ENCODE results near the gene TLR4. TPM values are rescaled to one million over a fixed set of nuclear protein-coding genes. Genes with fewer than 3 reads are reported as not detected.

The TLR4 gene
- total RNA-seq, 1 experiment from 2014 or later: 0.07 TPM

GRCh38 chr9:117720555-117720954 lies 16.4 kb downstream of the TLR4 start:
- Mint-ChIP-seq H3K27ac (no peak overlapping the region; a peak in 1 of 7 replicates), H3K27me3 (ENCODE audit: low read depth) (no peaks in the 10 kb centered on the region), H3K9me3 (no peaks in the 10 kb centered on the region), H3K4me3 (no peak overlapping the region), H3K36me3 (ENCODE audit: insufficient read depth in 1 of 3, low read depth in 3 of 3) (no peaks in the 10 kb centered on the region), H3K4me1 (no peaks in the 10 kb centered on the region)
- H3K23me2 ChIP-seq (ENCODE audit: insufficient read length, low read depth, low read length, poor library complexity, severe bottlenecking): no peaks in the 10 kb centered on the region
- no peak overlapping the region for H3T11ph ChIP-seq (ENCODE audit: low read length)
- no peak overlapping the region for H3K18ac ChIP-seq (ENCODE audit: insufficient read length, low read depth, low read length)
- no peak overlapping the region for H4K91ac ChIP-seq (ENCODE audit: insufficient read length, low read depth, low read length)
- H3K23ac ChIP-seq (ENCODE audit: insufficient read length, low read depth, low read length): no peak overlapping the region
- H3K14ac ChIP-seq (ENCODE audit: insufficient read depth, low read length): no peak overlapping the region
- H2BK20ac ChIP-seq (ENCODE audit: low read depth, low read length, poor library complexity, severe bottlenecking): no peak overlapping the region
- no peaks in the 10 kb centered on the region for H3K27me3 ChIP-seq (ENCODE audit: insufficient read depth, low read length)
- H3K79me2 ChIP-seq (ENCODE audit: insufficient read depth, low read length): no peaks in the 10 kb centered on the region
- no peaks in the 10 kb centered on the region for H3K79me1 ChIP-seq (ENCODE audit: insufficient read depth, low read depth, low read length, poor library complexity, severe bottlenecking)
- H2BK15ac ChIP-seq (ENCODE audit: low read depth, low read length): no peak overlapping the region
- no peaks in the 10 kb centered on the region for H3K4me1 ChIP-seq (ENCODE audit: insufficient read depth, low read length)
- H4K8ac ChIP-seq (replicated peaks; ENCODE audit: insufficient read length, low read depth, low read length): no peak overlapping the region
- no peak overlapping the region for H2AK5ac ChIP-seq (ENCODE audit: insufficient read length, low read length)
- H2BK12ac ChIP-seq (ENCODE audit: insufficient read length, low read depth, low read length): no peak overlapping the region
- no peak for TF ChIP-seq CTCF (conservative IDR thresholded peaks at IDR 0.05)
- H3K56ac ChIP-seq (ENCODE audit: insufficient read length, low read depth, low read length): no peak overlapping the region
- H3K4me2 ChIP-seq (ENCODE audit: insufficient read depth, insufficient read length, low read length): no peak overlapping the region
- H4K5ac ChIP-seq (ENCODE audit: insufficient read length, low read depth, low read length): no peak overlapping the region
- H3K9me3 ChIP-seq (ENCODE audit: control insufficient read depth, low read depth, low read length): no peaks in the 10 kb centered on the region
- no peaks in the 10 kb centered on the region for H4K20me1 ChIP-seq (ENCODE audit: control insufficient read depth, insufficient read depth, insufficient read length)
- H3K27ac ChIP-seq (ENCODE audit: insufficient read length, low read depth, low read length): no peak overlapping the region
- WGBS (ENCODE audit: extremely low coverage, insufficient read length, low lambda C conversion rate): 100% methylated on average over 1 of the region's 5 CpGs
- H2BK5ac ChIP-seq (ENCODE audit: insufficient read length, low read length): no peak overlapping the region
- DNase-seq: no peak
- H3K9ac ChIP-seq (ENCODE audit: extremely low read depth, insufficient read length, low read length): no peak overlapping the region
- H2AFZ ChIP-seq (ENCODE audit: low read length): no peak overlapping the region
- H3K4ac ChIP-seq (ENCODE audit: low read depth, low read length): no peak overlapping the region
- H2BK120ac ChIP-seq (ENCODE audit: low read depth, low read length, poor library complexity, severe bottlenecking): no peak overlapping the region
